NCI-H1930 (cell line): ENCODE data around the gene DHRS11.

ENCODE experiments used
- DNase-seq, 2 experiments: peaks; one replicate each; lab custom pipeline; 2025; lab: John Stamatoyannopoulos, UW

The DHRS11 gene

DNA sequence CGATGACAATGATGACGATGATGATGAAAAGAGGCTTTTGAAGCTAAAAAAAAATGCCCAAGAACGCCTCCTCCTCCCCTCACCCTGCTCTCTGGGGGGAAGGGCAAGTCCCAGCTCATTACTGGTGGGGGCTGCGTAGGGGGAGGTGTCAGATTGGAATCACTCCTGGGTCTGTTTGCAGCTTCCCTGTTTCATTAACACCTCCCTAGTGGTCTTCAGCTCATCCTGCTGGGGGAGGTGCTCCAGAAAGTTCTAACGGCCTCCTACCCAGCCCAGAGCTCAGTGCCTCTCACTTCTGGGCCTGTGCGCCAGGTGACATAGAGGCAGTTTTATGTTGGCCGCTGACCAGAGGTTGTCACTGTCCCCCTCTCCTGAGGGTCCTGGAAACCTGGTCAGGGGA, 22.4 kb downstream of the DHRS11 start:
- no peak for DNase-seq

GRCh38 chr17:36614933-36615332, 23.3 kb downstream of the DHRS11 start:
- DNase-seq, result no peak

DNA sequence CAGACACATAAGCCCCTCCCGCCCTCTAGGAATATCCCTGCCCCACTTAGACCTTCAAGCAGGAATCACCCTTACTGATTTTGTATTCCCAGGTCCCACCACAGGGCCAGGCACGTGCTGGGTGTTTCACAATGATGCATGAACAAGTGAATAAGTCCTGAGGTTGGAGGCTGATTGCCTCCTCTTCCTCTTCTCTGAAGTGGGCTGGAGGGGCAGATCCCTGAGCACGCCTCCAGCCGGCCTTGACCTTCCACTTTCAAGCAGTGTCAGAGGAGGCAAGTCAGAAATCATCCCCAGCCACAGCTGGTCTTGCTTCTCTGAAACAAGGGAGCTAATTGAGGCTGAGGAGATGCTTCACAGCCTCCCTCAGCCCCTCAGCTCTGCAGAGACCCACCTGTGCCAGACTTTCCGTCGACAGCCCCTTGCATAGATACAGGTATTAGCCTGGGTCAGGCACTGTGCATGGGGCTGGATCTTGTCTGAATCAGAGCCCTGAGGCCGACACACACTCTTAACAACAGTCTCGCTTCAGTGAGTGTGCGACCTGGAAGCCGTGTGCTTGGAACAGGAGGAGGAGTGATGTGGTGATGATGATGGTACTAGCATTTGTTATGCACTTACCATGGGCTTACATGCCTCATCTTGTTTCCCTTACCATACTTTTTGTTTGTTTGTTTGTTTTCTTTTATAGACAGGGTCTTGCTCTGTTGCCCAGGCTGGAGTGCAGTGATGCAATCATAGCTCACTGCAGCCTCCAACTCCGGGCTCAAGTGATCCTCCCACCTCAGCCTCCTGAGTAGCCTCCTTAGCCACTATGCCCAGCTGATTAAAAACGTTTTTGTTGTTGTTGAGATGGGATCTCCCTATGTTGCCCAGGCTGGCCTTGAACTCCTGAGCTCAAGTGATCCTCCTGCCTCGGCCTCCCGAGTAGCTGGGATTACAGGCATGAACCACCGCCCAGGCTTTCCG, 24.7 kb downstream of the DHRS11 start:
- DNase-seq, result no peak

- no peak for DNase-seq
Measured at GRCh38 chr17:36617773-36618172, 26.1 kb downstream of the DHRS11 start.

DNA sequence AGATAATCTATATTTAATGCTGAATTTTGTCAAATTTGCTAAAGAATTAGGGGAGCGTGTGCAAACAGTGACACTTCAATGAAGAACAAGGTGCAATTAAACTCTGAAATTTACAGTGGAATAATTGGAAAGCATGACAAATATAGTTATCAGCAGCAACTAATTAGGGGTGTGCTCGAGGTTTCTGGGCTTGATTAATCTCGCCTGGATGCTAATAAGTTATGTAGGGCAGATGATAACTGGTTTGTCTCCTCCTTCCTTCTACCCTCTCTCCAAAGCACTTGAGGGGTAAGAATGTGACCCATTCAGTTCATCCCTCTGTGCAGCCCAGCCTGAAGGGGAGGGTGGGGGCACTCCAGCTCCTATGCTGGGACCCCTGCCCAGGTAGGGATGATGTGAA, 31.6 kb downstream of the DHRS11 start:
- no peak for DNase-seq

- DNase-seq, result no peak
Measured at GRCh38 chr17:36625188-36625587, 33.5 kb downstream of the DHRS11 start.

- peak; percentile 39 to 53 for DNase-seq
Measured at GRCh38 chr17:36627101-36627500, 35.4 kb downstream of the DHRS11 start.

DNA sequence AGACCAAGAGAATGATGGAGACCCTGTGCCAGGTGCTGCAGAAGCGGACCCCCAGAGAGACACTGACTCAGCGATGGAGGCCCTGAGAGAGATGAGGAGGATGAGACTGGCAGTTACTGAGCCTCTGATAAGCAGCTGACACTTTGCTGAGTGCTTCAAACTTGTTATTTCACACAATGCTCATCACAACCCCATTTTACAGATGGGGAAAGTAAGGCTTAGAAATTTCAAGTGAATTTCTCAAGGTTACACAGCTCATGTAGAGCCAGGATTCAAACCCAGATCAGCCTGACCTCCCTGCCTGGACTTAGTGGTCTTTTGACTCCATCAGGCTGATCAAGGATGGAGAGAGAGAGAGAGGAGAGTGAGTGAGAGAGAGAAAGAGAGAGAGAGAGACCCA, 36.9 kb downstream of the DHRS11 start:
- DNase-seq, result no peak

DNA sequence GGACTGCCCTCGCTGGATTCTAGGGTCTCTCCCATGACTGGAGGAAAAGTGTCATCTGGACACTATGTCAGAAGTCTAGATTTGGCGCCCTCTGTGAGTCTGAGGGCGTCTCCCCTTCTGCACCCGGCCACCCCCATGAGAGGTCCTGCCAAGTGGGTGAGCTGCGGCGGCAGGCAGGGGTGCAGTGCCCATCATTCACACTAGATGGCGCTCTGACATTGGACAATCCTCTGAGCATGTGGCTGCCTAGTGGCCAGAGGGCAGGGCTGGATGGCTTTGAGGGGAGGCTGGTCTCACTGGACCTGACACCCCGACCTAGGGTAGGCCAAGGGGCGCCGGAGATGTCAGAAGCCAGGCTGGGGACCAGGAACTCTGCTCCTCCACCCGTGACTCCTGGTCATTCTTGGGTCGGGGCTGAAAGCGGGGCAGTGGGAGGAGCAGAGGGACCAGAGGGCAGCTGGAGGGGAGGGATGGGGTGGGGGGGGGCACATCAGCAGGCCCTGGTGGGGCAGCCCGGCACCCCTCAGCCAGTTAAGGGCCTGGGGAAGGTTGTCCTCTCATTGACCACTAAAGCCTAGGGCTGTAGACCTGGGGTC, 37.7 kb downstream of the DHRS11 start:
- peak; percentile 84 for DNase-seq

- no peak for DNase-seq
Measured at GRCh38 chr17:36629970-36630502, 38.4 kb downstream of the DHRS11 start.

- no peak for DNase-seq
Measured at GRCh38 chr17:36631022-36631421, 39.3 kb downstream of the DHRS11 start.

- DNase-seq, result no peak
Measured at GRCh38 chr17:36632916-36633771, 41.5 kb downstream of the DHRS11 start.

DNA sequence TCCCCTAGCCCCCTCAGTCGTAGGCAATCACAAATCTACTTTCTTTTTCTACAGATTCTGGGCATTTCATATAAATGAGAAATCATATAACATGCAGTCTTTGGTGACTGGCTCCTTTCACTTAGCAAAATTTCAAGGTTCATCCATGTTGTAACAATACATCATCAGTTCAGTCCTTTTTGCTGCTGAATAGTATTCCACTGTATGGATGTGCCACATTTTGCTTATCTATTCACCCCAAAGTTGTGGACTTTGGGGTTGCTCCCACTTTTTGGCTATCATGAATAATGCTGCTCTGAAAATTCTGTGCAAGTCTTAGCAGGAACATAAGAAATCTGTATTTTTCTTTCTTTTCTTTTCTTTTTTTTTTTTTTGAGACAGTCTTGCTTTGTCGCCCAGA, 48.7 kb downstream of the DHRS11 start:
- no peak for DNase-seq

GRCh38 chr17:36640836-36641235, 49.2 kb downstream of the DHRS11 start:
- no peak for DNase-seq

GRCh38 chr17:36641331-36641876, 49.7 kb downstream of the DHRS11 start:
- DNase-seq, result no peak

GRCh38 chr17:36641877-36642845, 50.5 kb downstream of the DHRS11 start:
- DNase-seq, result no peak

GRCh38 chr17:36643086-36643685, 51.5 kb downstream of the DHRS11 start:
- DNase-seq, result no peak

DNA sequence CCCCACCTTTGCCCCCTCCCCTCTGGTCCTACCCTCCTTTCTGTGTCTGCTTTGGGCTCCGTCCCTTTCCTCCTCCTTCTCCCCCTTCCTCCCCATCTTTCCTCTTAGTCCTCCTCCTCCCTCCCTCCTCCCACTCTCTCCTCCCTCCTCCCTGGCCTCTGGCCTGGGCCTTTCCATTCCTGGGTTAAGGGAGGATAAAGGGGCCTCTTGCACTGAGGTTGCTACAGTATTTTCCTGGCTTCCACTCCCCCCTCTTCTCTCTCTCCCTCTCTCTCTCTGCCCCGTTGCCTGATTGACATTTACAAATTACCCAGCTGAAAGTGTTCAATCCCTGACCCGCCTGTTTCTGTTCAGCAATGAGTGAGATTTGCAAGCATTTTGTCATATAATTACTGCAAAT, 53.7 kb downstream of the DHRS11 start:
- DNase-seq, result no peak

DNA sequence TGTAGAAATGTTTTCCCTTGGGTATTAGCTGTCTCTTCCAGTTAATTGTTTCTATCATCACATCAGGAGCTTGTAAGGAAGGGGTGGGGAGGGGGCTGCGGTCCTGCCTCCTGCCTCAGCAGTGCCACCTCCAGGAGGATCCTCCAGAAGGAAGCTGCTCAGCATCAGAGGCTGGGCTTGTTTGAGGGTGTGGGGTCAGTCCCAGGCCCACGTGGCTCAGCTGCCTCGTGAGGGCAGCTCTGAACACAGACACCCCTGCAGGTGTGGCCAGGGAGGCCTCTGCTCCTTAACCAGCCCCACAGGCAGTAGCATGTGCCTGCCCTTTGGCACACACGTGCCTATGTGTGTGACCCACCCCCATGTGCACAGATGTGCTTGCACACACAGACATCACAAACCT, 56.0 kb downstream of the DHRS11 start:
- no peak for DNase-seq

DNA sequence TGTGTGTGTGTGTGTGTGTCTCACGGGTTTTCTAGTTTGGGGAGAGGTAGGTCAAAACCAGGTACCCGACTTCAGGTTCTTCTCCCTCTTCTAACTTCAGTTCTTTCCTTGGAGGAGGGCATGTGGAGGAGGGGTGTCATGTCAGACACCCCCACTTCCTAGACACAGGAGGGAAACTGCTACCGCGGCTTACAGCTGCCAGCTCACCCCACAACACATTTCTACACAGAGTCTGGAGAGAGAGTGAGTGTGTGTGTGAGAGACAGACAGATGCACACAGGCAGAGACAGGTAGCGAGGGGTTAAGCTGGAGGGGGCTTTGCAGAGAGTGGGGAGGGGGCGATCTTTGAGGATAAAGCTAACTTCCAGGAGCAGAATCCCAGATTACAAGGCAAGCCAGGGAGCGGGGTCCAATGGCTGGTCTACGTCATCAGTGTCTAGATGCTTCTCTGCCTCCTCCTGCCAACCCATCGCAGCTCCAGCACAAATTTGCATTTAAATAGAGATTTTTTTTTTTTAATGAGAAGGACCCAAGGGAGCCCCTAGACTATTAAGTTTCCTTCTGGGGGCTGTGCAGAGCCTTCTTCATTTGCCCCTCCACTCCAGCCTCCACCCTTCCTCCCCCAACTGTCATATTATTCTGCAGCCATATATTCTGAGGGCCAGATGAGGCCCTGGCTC, 58.6 kb downstream of the DHRS11 start:
- DNase-seq, result no peak
